Large intestine (tissue), 1 donor: ENCODE measurements around the gene SPANXB1. TPM values are rescaled to one million over a fixed set of nuclear protein-coding genes. Genes with fewer than 3 reads are reported as not detected.

Experiments
- polyA plus RNA-seq: library from polyadenylated mRNA; unstranded; fragments of 120-200 nt; gene quantifications from one replicate; pipeline ENCODE4 v1.2.1, GENCODE V29; 2013

Gene SPANXB1
- polyA plus RNA-seq, 1 donor, result 0.90 TPM

Other genes starting within 250 kb of the SPANXB1 start
- 25.9 TPM for gene LDOC1, start 174.5 kb downstream of the SPANXB1 start, polyA plus RNA-seq
- not detected for gene SPANXC, start 239.9 kb downstream of the SPANXB1 start, polyA plus RNA-seq